B cell (primary cell): ENCODE measurements around the gene HMCN1.

Experiments used
- EZH2 ChIP-seq: IDR thresholded peaks from 2 replicates; pipeline ENCODE4 v1.6.1; 2012; ENCODE audit warnings: borderline replicate concordance, low read depth, mild to moderate bottlenecking, moderate library complexity, low read length; ENCODE audit not compliant: insufficient read depth, poor library complexity, severe bottlenecking
- TF ChIP-seq, protein P1 (sequence below): fragments of 200-600 bp; IDR thresholded peaks from one replicate; pipeline ENCODE4 v1.8.0; 2022; ENCODE audit warnings: antibody characterized with exemption, mild to moderate bottlenecking

DNA sequence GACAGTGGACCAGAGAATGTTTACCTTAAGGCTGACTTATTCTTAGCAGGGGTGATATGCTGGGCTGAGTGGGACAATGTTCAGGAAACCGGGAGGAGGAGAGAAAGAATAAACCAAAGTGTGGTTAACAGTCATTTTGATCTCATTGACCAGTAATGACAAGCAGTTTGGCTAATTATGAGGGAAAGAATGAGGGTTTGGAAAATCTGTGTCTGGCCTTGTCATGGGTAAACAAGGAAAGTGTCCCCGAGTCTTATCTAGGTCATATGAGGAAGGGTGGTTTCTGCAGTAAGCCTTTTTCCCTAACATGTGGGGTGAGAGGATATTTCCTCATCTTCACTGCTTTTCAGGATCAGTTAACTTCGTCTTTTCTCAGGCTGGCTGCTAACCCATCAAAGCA, 485.9 kb downstream of the HMCN1 start:
- TF ChIP-seq, protein P1, sequence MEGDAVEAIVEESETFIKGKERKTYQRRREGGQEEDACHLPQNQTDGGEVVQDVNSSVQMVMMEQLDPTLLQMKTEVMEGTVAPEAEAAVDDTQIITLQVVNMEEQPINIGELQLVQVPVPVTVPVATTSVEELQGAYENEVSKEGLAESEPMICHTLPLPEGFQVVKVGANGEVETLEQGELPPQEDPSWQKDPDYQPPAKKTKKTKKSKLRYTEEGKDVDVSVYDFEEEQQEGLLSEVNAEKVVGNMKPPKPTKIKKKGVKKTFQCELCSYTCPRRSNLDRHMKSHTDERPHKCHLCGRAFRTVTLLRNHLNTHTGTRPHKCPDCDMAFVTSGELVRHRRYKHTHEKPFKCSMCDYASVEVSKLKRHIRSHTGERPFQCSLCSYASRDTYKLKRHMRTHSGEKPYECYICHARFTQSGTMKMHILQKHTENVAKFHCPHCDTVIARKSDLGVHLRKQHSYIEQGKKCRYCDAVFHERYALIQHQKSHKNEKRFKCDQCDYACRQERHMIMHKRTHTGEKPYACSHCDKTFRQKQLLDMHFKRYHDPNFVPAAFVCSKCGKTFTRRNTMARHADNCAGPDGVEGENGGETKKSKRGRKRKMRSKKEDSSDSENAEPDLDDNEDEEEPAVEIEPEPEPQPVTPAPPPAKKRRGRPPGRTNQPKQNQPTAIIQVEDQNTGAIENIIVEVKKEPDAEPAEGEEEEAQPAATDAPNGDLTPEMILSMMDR, result no peak
- TF ChIP-seq EZH2, result no peak
